HepG2 (cell line): ENCODE measurements around the gene SIVA1. TPM values are rescaled to one million over a fixed set of nuclear protein-coding genes. Genes with fewer than 3 reads are reported as not detected.

Experiments used
- BHLHE40 ChIP-seq: IDR thresholded peaks from 2 replicates; pipeline ENCODE4 v1.6.1; 2011; ENCODE audit warnings: low read length, improper control_type of control experiment
- BRCA1 ChIP-seq: sonication (generic); formaldehyde crosslinking; IDR thresholded peaks from 2 replicates; pipeline ENCODE4 v1.4.0; 2020; ENCODE audit warnings: missing genetic modification reagents
- CBX1 ChIP-seq: IDR thresholded peaks from one replicate; pipeline ENCODE4 v1.6.1; 2016; ENCODE audit warnings: antibody characterized with exemption, low read depth
- HOXA3 ChIP-seq: sonication (generic); formaldehyde crosslinking; IDR thresholded peaks from 2 replicates; pipeline ENCODE4 v1.5.0; 2020; ENCODE audit warnings: missing genetic modification reagents
- NFIB ChIP-seq: sonication (generic); formaldehyde crosslinking; IDR thresholded peaks from 2 replicates; pipeline ENCODE4 v1.9.0; 2021; ENCODE audit warnings: missing genetic modification reagents, mild to moderate bottlenecking, borderline replicate concordance
- NR2C2 ChIP-seq: sonication (generic); formaldehyde crosslinking; IDR thresholded peaks from 2 replicates; pipeline ENCODE4 v1.4.0; 2020; ENCODE audit warnings: missing genetic modification reagents, mild to moderate bottlenecking, moderate library complexity, borderline replicate concordance
- NR2F6 ChIP-seq, 2 experiments: IDR thresholded peaks; 2 replicates each; pipeline ENCODE4 v1.6.1; 2016; ENCODE audit warnings: antibody characterized with exemption in 1 of 2, mild to moderate bottlenecking in 1 of 2
- PAX8 ChIP-seq: sonication (generic); formaldehyde crosslinking; IDR thresholded peaks from 2 replicates; pipeline ENCODE4 v1.8.0; 2022; ENCODE audit warnings: mild to moderate bottlenecking, missing genetic modification reagents, borderline replicate concordance
- PBX3 ChIP-seq: sonication (generic); formaldehyde crosslinking; IDR thresholded peaks from 2 replicates; pipeline ENCODE4 v1.8.1; 2023; ENCODE audit warnings: missing genetic modification reagents, inconsistent platforms, borderline replicate concordance
- TBP ChIP-seq: sonication (generic); formaldehyde crosslinking; IDR thresholded peaks from 2 replicates; pipeline ENCODE4 v1.5.0; 2020; ENCODE audit warnings: missing genetic modification reagents
- ZEB1 ChIP-seq: IDR thresholded peaks from 2 replicates; pipeline ENCODE4 v1.6.1; 2012; ENCODE audit warnings: mild to moderate bottlenecking, low read depth, inconsistent platforms; ENCODE audit not compliant: insufficient replicate concordance
- ZFP90 ChIP-seq: sonication (generic); formaldehyde crosslinking; IDR thresholded peaks from 2 replicates; pipeline ENCODE4 v1.8.0; 2022; ENCODE audit warnings: missing genetic modification reagents, mild to moderate bottlenecking, inconsistent platforms, borderline replicate concordance
- ZKSCAN5 ChIP-seq: sonication (generic); formaldehyde crosslinking; IDR thresholded peaks from 2 replicates; pipeline ENCODE4 v1.5.1; 2020; ENCODE audit warnings: mild to moderate bottlenecking, missing genetic modification reagents
- ZKSCAN8 ChIP-seq: IDR thresholded peaks from 2 replicates; pipeline ENCODE4 v1.6.1; 2016; ENCODE audit warnings: borderline replicate concordance, missing genetic modification reagents, missing compliant biosample characterization
- ZNF263 ChIP-seq: sonication (generic); formaldehyde crosslinking; IDR thresholded peaks from 2 replicates; pipeline ENCODE4 v1.4.0; 2020; ENCODE audit warnings: missing genetic modification reagents
- ZNF34 ChIP-seq: sonication (generic); formaldehyde crosslinking; IDR thresholded peaks from 2 replicates; pipeline ENCODE4 v1.4.0; 2020; ENCODE audit warnings: mild to moderate bottlenecking, missing genetic modification reagents, borderline replicate concordance
- ZNF432 ChIP-seq: sonication (generic); formaldehyde crosslinking; IDR thresholded peaks from 2 replicates; pipeline ENCODE4 v1.5.0; 2020; ENCODE audit warnings: missing genetic modification reagents, mild to moderate bottlenecking, borderline replicate concordance
- ZNF460 ChIP-seq: sonication (generic); formaldehyde crosslinking; IDR thresholded peaks from 2 replicates; pipeline ENCODE4 v1.5.1; 2020; ENCODE audit warnings: missing genetic modification reagents, mild to moderate bottlenecking, borderline replicate concordance
- ZNF607 ChIP-seq: sonication (generic); formaldehyde crosslinking; IDR thresholded peaks from 2 replicates; pipeline ENCODE4 v1.5.1; 2020; ENCODE audit warnings: missing genetic modification reagents, mild to moderate bottlenecking, borderline replicate concordance
- ZNF629 ChIP-seq: sonication (generic); formaldehyde crosslinking; conservative IDR thresholded peaks from 2 replicates; pipeline ENCODE4 v1.5.0; 2020; ENCODE audit warnings: missing genetic modification reagents
- ZNF772 ChIP-seq: sonication (generic); formaldehyde crosslinking; IDR thresholded peaks from 2 replicates; pipeline ENCODE4 v1.5.0; 2020; ENCODE audit warnings: mild to moderate bottlenecking, missing genetic modification reagents
- ZNF775 ChIP-seq: sonication (generic); formaldehyde crosslinking; IDR thresholded peaks from 2 replicates; pipeline ENCODE4 v1.4.0; 2020; ENCODE audit warnings: missing genetic modification reagents, mild to moderate bottlenecking, moderate library complexity, borderline replicate concordance
- ZSCAN12 ChIP-seq: sonication (generic); formaldehyde crosslinking; IDR thresholded peaks from 2 replicates; pipeline ENCODE4 v1.9.0; 2021; ENCODE audit warnings: mild to moderate bottlenecking, missing genetic modification reagents
- polyA plus RNA-seq, 8 experiments: library from polyadenylated mRNA; depleted of rRNA in 3 of 8; stranded (reverse) in 7 of 8; unstranded in 1 of 8; fragments of >200 nt; fragmentation: Illumina TruSeq in 4 of 8; extraction: Trizol in 4 of 8; gene quantifications; 2 replicates each; pipeline versions ENCODE4 v1.2.1 to v1.2.3, GENCODE V29; 2011 to 2016; ENCODE audit warnings: low read depth in 4 of 8, missing spikeins in 1 of 8, mixed read lengths in 1 of 8; ENCODE audit not compliant: insufficient read depth in 1 of 8
- total RNA-seq, 5 experiments: library from RNA; depleted of rRNA; stranded (reverse); fragments of >200 nt; fragmentation: Illumina TruSeq; extraction: Trizol; gene quantifications; 2 replicates each; pipeline ENCODE4 v1.2.3, GENCODE V29; 2016; ENCODE audit warnings: low read depth in 1 of 5
- TF ChIP-seq, protein P1 (sequence below): sonication (generic); formaldehyde crosslinking; IDR thresholded peaks from 2 replicates; pipeline ENCODE4 v1.4.0; 2020; ENCODE audit warnings: missing genetic modification reagents
- TF ChIP-seq, protein P2 (sequence below): fragments of 450-650 bp; IDR thresholded peaks from 2 replicates; pipeline ENCODE4 v1.6.1; 2017; ENCODE audit warnings: mild to moderate bottlenecking

SIVA1 gene
- total and polyA plus RNA-seq, 2 of the 13 experiments (the other 11 are each of a cell fraction or from before 2014, with no cell fraction given), result 123 to 186 TPM

GRCh38 chr14:104735830-104736642 lies 16.9 kb upstream of the SIVA1 start (continued):
- TF ChIP-seq CBX1 (peak; percentile 65), ZNF432 (no peak), ZNF34 (no peak), ZNF775 (CRISPR knock-in tag) (no peak), NFIB (CRISPR knock-in tag) (peak; percentile 79; the same call in 1 of the 2 replicates), ZNF629 (CRISPR knock-in tag) (0 out of 2 replicates have a peak, but pooled peaks have one; percentile 36), ZSCAN12 (CRISPR knock-in tag) (no peak), PAX8 (CRISPR knock-in tag) (no peak), BRCA1 (CRISPR knock-in tag) (0 out of 2 replicates have a peak, but pooled peaks have one; percentile 77), TBP (CRISPR knock-in tag) (no peak), NR2F6 (IDR thresholded peaks at IDR 0.05) (peak; percentile 95), NR2F6 (CRISPR knock-in tag; IDR thresholded peaks at IDR 0.05) (peak; percentile 99), ZKSCAN8 (CRISPR knock-in tag) (0 out of 2 replicates have a peak, but pooled peaks have one; percentile 50), PBX3 (no peak), ZNF607 (peak; percentile 89; the same call in 1 of the 2 replicates), ZFP90 (CRISPR knock-in tag) (peak; percentile 71; the same call in 1 of the 2 replicates), HOXA3 (CRISPR knock-in tag) (peak; percentile 94), NR2C2 (CRISPR knock-in tag) (peak; percentile 87), ZKSCAN5 (no peak), ZNF460 (CRISPR knock-in tag) (no peak; the same call in 1 of the 2 replicates), BHLHE40 (peak; percentile 56; the same call in 1 of the 2 replicates), ZNF263 (peak; percentile 79), ZEB1 (peak; percentile 76), ZNF772 (peak; percentile 93)
- TF ChIP-seq, protein P1, sequence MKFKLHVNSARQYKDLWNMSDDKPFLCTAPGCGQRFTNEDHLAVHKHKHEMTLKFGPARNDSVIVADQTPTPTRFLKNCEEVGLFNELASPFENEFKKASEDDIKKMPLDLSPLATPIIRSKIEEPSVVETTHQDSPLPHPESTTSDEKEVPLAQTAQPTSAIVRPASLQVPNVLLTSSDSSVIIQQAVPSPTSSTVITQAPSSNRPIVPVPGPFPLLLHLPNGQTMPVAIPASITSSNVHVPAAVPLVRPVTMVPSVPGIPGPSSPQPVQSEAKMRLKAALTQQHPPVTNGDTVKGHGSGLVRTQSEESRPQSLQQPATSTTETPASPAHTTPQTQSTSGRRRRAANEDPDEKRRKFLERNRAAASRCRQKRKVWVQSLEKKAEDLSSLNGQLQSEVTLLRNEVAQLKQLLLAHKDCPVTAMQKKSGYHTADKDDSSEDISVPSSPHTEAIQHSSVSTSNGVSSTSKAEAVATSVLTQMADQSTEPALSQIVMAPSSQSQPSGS (CRISPR knock-in tag), result no peak
- TF ChIP-seq, protein P2, sequence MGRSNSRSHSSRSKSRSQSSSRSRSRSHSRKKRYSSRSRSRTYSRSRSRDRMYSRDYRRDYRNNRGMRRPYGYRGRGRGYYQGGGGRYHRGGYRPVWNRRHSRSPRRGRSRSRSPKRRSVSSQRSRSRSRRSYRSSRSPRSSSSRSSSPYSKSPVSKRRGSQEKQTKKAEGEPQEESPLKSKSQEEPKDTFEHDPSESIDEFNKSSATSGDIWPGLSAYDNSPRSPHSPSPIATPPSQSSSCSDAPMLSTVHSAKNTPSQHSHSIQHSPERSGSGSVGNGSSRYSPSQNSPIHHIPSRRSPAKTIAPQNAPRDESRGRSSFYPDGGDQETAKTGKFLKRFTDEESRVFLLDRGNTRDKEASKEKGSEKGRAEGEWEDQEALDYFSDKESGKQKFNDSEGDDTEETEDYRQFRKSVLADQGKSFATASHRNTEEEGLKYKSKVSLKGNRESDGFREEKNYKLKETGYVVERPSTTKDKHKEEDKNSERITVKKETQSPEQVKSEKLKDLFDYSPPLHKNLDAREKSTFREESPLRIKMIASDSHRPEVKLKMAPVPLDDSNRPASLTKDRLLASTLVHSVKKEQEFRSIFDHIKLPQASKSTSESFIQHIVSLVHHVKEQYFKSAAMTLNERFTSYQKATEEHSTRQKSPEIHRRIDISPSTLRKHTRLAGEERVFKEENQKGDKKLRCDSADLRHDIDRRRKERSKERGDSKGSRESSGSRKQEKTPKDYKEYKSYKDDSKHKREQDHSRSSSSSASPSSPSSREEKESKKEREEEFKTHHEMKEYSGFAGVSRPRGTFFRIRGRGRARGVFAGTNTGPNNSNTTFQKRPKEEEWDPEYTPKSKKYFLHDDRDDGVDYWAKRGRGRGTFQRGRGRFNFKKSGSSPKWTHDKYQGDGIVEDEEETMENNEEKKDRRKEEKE, result no peak
